Measurements from ENCODE around the gene TIRAP. TPM values are rescaled to one million over a fixed set of nuclear protein-coding genes. Genes with fewer than 3 reads are reported as not detected.

Gene TIRAP
- total RNA-seq, 2 donors from 2014 or later: 6.3 to 7.4 TPM

DNA sequence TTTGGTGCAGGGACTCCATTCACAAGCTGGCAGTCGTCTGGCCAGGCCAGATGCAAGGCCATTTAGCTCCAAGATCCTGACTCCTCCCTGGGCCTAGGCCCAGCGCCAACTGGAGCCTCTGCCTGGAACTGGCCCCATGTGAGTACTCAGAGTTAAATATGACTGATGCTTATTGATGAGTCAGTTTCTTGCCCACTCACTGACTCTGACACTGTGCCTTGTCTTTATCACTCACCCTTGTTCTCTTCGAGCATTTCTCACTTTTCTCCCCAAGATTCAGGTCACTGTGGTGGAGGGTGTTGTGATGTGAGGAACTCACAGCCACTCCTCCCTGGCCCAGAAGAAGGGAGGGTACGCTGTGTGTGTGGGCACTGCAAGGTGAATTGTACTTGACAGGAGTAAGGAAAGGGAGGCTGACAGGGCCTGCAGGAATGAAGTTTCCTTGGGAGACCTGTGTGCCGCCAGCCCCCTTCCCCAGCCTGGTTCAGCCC, 49.4 kb downstream of the TIRAP start:
- Histone ChIP-seq H3K9me3 (no peaks in the 10 kb centered on the region), H3K27ac (peak overlapping the region; percentile 3 to 46), H3K36me3 (no peaks in the 10 kb centered on the region), H3K27me3 (no peaks in the 10 kb centered on the region), H3K4me3 (no peak overlapping the region), H3K4me1 (peaks cover 0 to 43% of the 10 kb centered on the region in 2 donors)
- TF ChIP-seq, protein P1, sequence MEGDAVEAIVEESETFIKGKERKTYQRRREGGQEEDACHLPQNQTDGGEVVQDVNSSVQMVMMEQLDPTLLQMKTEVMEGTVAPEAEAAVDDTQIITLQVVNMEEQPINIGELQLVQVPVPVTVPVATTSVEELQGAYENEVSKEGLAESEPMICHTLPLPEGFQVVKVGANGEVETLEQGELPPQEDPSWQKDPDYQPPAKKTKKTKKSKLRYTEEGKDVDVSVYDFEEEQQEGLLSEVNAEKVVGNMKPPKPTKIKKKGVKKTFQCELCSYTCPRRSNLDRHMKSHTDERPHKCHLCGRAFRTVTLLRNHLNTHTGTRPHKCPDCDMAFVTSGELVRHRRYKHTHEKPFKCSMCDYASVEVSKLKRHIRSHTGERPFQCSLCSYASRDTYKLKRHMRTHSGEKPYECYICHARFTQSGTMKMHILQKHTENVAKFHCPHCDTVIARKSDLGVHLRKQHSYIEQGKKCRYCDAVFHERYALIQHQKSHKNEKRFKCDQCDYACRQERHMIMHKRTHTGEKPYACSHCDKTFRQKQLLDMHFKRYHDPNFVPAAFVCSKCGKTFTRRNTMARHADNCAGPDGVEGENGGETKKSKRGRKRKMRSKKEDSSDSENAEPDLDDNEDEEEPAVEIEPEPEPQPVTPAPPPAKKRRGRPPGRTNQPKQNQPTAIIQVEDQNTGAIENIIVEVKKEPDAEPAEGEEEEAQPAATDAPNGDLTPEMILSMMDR (IDR thresholded peaks at IDR 0.05): no peak
- DNase-seq (ENCODE audit: low spot score): peak; percentile 90

DNA sequence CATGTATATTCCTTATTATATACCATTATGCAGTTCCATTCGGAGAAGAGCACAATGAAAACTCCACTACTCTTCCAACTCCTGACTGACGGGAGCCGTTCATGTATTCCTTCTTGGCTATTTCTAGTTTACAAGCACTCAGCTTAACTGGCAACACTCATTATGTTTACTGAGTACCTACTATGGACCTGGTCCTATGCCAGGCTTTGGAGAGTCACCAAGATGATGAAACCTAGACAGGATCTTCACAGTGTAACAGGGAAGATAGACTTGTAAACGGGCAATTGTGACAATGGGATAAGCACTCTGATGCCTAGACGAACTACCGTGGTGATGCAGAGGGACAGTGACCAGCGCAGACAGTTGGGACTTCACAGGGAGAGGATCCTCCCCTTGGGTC, 50.2 kb downstream of the TIRAP start:
- Histone ChIP-seq H3K4me3 (no peak overlapping the region), H3K27me3 (no peaks in the 10 kb centered on the region), H3K9me3 (no peaks in the 10 kb centered on the region), H3K4me1 (peaks cover 0 to 52% of the 10 kb centered on the region in 2 donors), H3K36me3 (no peaks in the 10 kb centered on the region), H3K27ac (peak overlapping the region in 1 of 2 donors; percentile 3)
- no peak for DNase-seq (ENCODE audit: low spot score)
- TF ChIP-seq, protein P1 (IDR thresholded peaks at IDR 0.05): no peak

DNA sequence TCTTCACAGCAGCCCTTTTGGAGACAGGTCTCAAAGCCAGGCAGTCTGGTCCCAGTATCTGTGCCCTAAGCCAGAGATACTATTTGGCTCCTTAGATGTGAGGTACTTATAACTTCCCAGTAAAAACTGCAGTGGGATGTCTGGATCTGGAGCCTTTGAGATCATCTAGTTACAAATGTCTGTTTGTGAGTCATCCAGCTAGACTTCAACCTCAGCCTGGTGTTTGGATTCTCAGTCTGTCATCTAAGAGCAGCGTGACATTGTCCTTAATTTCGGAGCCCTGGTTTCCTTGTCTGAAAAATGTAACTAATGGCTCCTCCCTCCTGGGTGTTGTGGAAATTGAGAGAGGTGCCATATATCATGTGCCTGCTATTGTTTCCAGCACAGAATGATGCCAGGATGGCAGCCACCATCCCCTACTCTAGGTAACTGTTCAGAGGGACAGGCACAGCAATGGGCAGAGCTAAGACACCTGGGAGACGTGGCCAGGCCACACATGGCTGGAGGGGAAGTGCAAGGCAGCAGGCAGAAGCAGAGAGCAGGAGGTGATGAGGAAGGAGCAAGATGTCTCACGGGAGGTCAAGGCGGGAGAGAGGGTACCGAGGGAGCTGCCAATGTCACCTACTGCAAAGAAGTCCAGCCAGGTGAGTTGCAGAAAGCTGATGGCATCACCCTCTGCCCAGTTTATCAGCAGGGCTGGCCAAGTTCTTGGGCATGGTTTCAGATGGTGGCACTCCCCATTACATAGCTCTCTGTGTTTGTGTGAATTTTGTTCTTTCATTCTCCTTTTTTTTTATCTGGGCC, 52.0 kb downstream of the TIRAP start:
- TF ChIP-seq, protein P1 (IDR thresholded peaks at IDR 0.05): no peak
- Histone ChIP-seq H3K4me3 (no peak overlapping the region), H3K9me3 (no peaks in the 10 kb centered on the region), H3K27ac (peak overlapping the region in 1 of 2 donors; percentile 1), H3K4me1 (peaks cover 0 to 60% of the 10 kb centered on the region in 2 donors), H3K36me3 (no peaks in the 10 kb centered on the region), H3K27me3 (no peaks in the 10 kb centered on the region)
- no peak for DNase-seq (ENCODE audit: low spot score)

DNA sequence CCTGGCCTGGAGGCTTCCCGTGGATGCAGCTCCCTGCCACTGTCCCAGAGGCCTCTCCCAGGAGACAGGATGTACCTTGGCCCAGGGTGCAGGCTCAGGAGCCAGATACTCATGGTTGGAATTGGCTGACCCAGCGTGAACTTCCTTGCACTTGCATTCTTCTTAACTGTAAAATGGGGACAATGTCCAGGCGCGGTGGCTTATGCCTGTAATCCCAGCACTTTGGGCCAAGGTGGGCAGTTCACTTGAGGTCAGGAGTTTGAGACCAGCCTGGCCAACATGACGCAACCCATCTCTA, 52.5 kb downstream of the TIRAP start:
- TF ChIP-seq, protein P1 (IDR thresholded peaks at IDR 0.05): no peak
- Histone ChIP-seq H3K9me3 (no peaks in the 10 kb centered on the region), H3K27ac (peak overlapping the region in 1 of 2 donors; percentile 17), H3K4me1 (peaks cover 0 to 66% of the 10 kb centered on the region in 2 donors), H3K4me3 (no peak overlapping the region), H3K27me3 (no peaks in the 10 kb centered on the region), H3K36me3 (no peaks in the 10 kb centered on the region)
- no peak for DNase-seq (ENCODE audit: low spot score)

DNA sequence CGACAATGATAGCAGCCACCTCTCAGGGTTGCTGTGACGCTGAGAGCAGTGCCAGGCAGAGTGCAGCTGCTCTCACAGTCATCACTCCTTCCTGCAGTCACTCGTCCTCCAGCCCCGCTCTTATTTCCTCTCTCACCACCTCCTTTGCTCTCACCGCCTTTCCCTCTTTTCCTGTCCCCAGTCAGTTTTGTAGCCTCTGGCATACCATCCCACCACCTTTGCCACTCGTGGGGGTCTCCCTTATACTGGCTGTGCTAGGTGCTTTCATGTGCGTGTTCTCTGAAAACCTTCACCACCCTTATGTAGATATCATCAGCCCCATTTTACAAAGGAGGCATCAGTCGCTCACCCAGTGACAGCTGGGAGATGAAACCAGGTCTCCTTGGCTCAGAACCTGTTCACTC, 53.2 kb downstream of the TIRAP start:
- Histone ChIP-seq H3K4me3 (no peak overlapping the region), H3K27me3 (no peaks in the 10 kb centered on the region), H3K9me3 (no peaks in the 10 kb centered on the region), H3K4me1 (peaks cover 0 to 73% of the 10 kb centered on the region in 2 donors), H3K36me3 (no peaks in the 10 kb centered on the region), H3K27ac (peak overlapping the region in 1 of 2 donors; percentile 17)
- TF ChIP-seq, protein P1 (IDR thresholded peaks at IDR 0.05): no peak
- no peak for DNase-seq (ENCODE audit: low spot score)
